ENCODE measurements around the gene GGN. TPM values are rescaled to one million over a fixed set of nuclear protein-coding genes. Genes with fewer than 3 reads are reported as not detected.
"Not testable (repeated sequence)": the region's sequence is repeated elsewhere in the genome, so short reads cannot be mapped to it uniquely, and the experiment has no call there.

The GGN gene
- polyA plus RNA-seq, 1 donor: 4.4 TPM

GRCh38 chr19:38412491-38412890 lies 24.7 kb upstream of the GGN start:
- Histone ChIP-seq H3K27me3 (ENCODE audit: control insufficient read depth, insufficient read depth, low read length) (no peaks in the 10 kb centered on the region), H3K4me3 (ENCODE audit: low read length) (no peak overlapping the region), H3K36me3 (ENCODE audit: control insufficient read depth, insufficient read depth, low read length) (peaks cover 2% of the 10 kb centered on the region), H3K9me3 (ENCODE audit: control insufficient read depth, low read depth, low read length) (no peaks in the 10 kb centered on the region), H3K27ac (ENCODE audit: low read length) (no peak overlapping the region), H3K4me1 (ENCODE audit: control insufficient read depth, insufficient read depth, low read length) (no peaks in the 10 kb centered on the region)
- DNase-seq: no peak
- no CpG with 5 or more reads among the region's 8 CpGs for WGBS (ENCODE audit: insufficient coverage, low lambda C conversion rate)

- 100% methylated on average over 1 of the region's 5 CpGs for WGBS (ENCODE audit: insufficient coverage, low lambda C conversion rate)
- H3K27me3 ChIP-seq (ENCODE audit: control insufficient read depth, insufficient read depth, low read length); H3K4me3 ChIP-seq (ENCODE audit: low read length); H3K9me3 ChIP-seq (ENCODE audit: control insufficient read depth, low read depth, low read length); H3K27ac ChIP-seq (ENCODE audit: low read length); DNase-seq; H3K36me3 ChIP-seq (ENCODE audit: control insufficient read depth, insufficient read depth, low read length); H3K4me1 ChIP-seq (ENCODE audit: control insufficient read depth, insufficient read depth, low read length): not testable (repeated sequence)
Measured at GRCh38 chr19:38411898-38412297, 24.1 kb upstream of the GGN start.

GRCh38 chr19:38411041-38411712 lies 23.3 kb upstream of the GGN start:
- H3K36me3 ChIP-seq (ENCODE audit: control insufficient read depth, insufficient read depth, low read length): peaks cover 11% of the 10 kb centered on the region
- no peak overlapping the region for H3K4me3 ChIP-seq (ENCODE audit: low read length)
- no peaks in the 10 kb centered on the region for H3K9me3 ChIP-seq (ENCODE audit: control insufficient read depth, low read depth, low read length)
- no peak for DNase-seq
- WGBS (ENCODE audit: insufficient coverage, low lambda C conversion rate): no CpG with 5 or more reads among the region's 13 CpGs
- no peaks in the 10 kb centered on the region for H3K4me1 ChIP-seq (ENCODE audit: control insufficient read depth, insufficient read depth, low read length)
- no peak overlapping the region for H3K27ac ChIP-seq (ENCODE audit: low read length)
- H3K27me3 ChIP-seq (ENCODE audit: control insufficient read depth, insufficient read depth, low read length): no peaks in the 10 kb centered on the region

- not testable (repeated sequence) for H3K4me1 ChIP-seq (ENCODE audit: control insufficient read depth, insufficient read depth, low read length); H3K4me3 ChIP-seq (ENCODE audit: low read length); H3K27me3 ChIP-seq (ENCODE audit: control insufficient read depth, insufficient read depth, low read length); H3K27ac ChIP-seq (ENCODE audit: low read length); H3K9me3 ChIP-seq (ENCODE audit: control insufficient read depth, low read depth, low read length); DNase-seq
- H3K36me3 ChIP-seq (ENCODE audit: control insufficient read depth, insufficient read depth, low read length): peaks cover 13% of the 10 kb centered on the region
- WGBS (ENCODE audit: insufficient coverage, low lambda C conversion rate): no CpG with 5 or more reads among the region's 6 CpGs
Measured at GRCh38 chr19:38410407-38410806, 22.6 kb upstream of the GGN start.

- 83% methylated on average over 2 of the region's 7 CpGs for WGBS (ENCODE audit: insufficient coverage, low lambda C conversion rate)
- Histone ChIP-seq H3K9me3 (ENCODE audit: control insufficient read depth, low read depth, low read length) (no peaks in the 10 kb centered on the region), H3K36me3 (ENCODE audit: control insufficient read depth, insufficient read depth, low read length) (peaks cover 20% of the 10 kb centered on the region), H3K4me3 (ENCODE audit: low read length) (no peak overlapping the region), H3K4me1 (ENCODE audit: control insufficient read depth, insufficient read depth, low read length) (no peaks in the 10 kb centered on the region), H3K27ac (ENCODE audit: low read length) (no peak overlapping the region), H3K27me3 (ENCODE audit: control insufficient read depth, insufficient read depth, low read length) (no peaks in the 10 kb centered on the region)
- DNase-seq: no peak
Measured at GRCh38 chr19:38409631-38410133, 21.8 kb upstream of the GGN start.

GRCh38 chr19:38405276-38405675 lies 17.4 kb upstream of the GGN start:
- H3K9me3 ChIP-seq (ENCODE audit: control insufficient read depth, low read depth, low read length): no peaks in the 10 kb centered on the region
- H3K27ac ChIP-seq (ENCODE audit: low read length): no peak overlapping the region
- peaks cover 20% of the 10 kb centered on the region for H3K36me3 ChIP-seq (ENCODE audit: control insufficient read depth, insufficient read depth, low read length)
- H3K4me3 ChIP-seq (ENCODE audit: low read length): no peak overlapping the region
- DNase-seq: no peak
- WGBS (ENCODE audit: insufficient coverage, low lambda C conversion rate): no CpG with 5 or more reads among the region's 8 CpGs
- no peaks in the 10 kb centered on the region for H3K27me3 ChIP-seq (ENCODE audit: control insufficient read depth, insufficient read depth, low read length)
- peaks cover 6% of the 10 kb centered on the region for H3K4me1 ChIP-seq (ENCODE audit: control insufficient read depth, insufficient read depth, low read length)

GRCh38 chr19:38404858-38405257 lies 17.0 kb upstream of the GGN start:
- no CpG with 5 or more reads among the region's 6 CpGs for WGBS (ENCODE audit: insufficient coverage, low lambda C conversion rate)
- Histone ChIP-seq H3K4me1 (ENCODE audit: control insufficient read depth, insufficient read depth, low read length) (peaks cover 6% of the 10 kb centered on the region), H3K36me3 (ENCODE audit: control insufficient read depth, insufficient read depth, low read length) (peaks cover 20% of the 10 kb centered on the region), H3K27ac (ENCODE audit: low read length) (no peak overlapping the region), H3K9me3 (ENCODE audit: control insufficient read depth, low read depth, low read length) (no peaks in the 10 kb centered on the region), H3K4me3 (ENCODE audit: low read length) (no peak overlapping the region), H3K27me3 (ENCODE audit: control insufficient read depth, insufficient read depth, low read length) (no peaks in the 10 kb centered on the region)
- no peak for DNase-seq

- no CpG with 5 or more reads among the region's 82 CpGs for WGBS (ENCODE audit: insufficient coverage, low lambda C conversion rate)
- H3K4me3 ChIP-seq (ENCODE audit: low read length): peak within 1 kb of the TSS; percentile 92
- peak within 1 kb of the TSS; percentile 74 for H3K27ac ChIP-seq (ENCODE audit: low read length)
- peaks cover 11% of the 10 kb centered on the region for H3K27me3 ChIP-seq (ENCODE audit: control insufficient read depth, insufficient read depth, low read length)
- H3K36me3 ChIP-seq (ENCODE audit: control insufficient read depth, insufficient read depth, low read length): peaks cover 18% of the 10 kb centered on the region
- DNase-seq: peak; percentile 97 to 98
- no peaks in the 10 kb centered on the region for H3K9me3 ChIP-seq (ENCODE audit: control insufficient read depth, low read depth, low read length)
- H3K4me1 ChIP-seq (ENCODE audit: control insufficient read depth, insufficient read depth, low read length): peaks cover 6% of the 10 kb centered on the region
Measured at GRCh38 chr19:38402967-38403674, 15.3 kb upstream of the GGN start, which contains the start of gene FAM98C. Gene FAM98C (plus strand): TSS chr19:38403093. CDS start chr19:38403154, 61 bp downstream.

GRCh38 chr19:38402623-38402966 lies 14.8 kb upstream of the GGN start:
- peak overlapping the region; percentile 47 for H3K4me3 ChIP-seq (ENCODE audit: low read length)

GRCh38 chr19:38401148-38401547 lies 13.3 kb upstream of the GGN start:
- Histone ChIP-seq H3K36me3 (ENCODE audit: control insufficient read depth, insufficient read depth, low read length) (peaks cover 10% of the 10 kb centered on the region), H3K9me3 (ENCODE audit: control insufficient read depth, low read depth, low read length) (no peaks in the 10 kb centered on the region), H3K27me3 (ENCODE audit: control insufficient read depth, insufficient read depth, low read length) (peaks cover 29% of the 10 kb centered on the region), H3K4me3 (ENCODE audit: low read length) (no peak overlapping the region), H3K4me1 (ENCODE audit: control insufficient read depth, insufficient read depth, low read length) (peaks cover 6% of the 10 kb centered on the region), H3K27ac (ENCODE audit: low read length) (no peak overlapping the region)
- DNase-seq: no peak
- no CpG with 5 or more reads among the region's 3 CpGs for WGBS (ENCODE audit: insufficient coverage, low lambda C conversion rate)

More at GRCh38 chr19:38402623-38402966, 14.8 kb upstream of the GGN start:
- no peaks in the 10 kb centered on the region for H3K9me3 ChIP-seq (ENCODE audit: control insufficient read depth, low read depth, low read length)
- DNase-seq: no peak
- H3K27me3 ChIP-seq (ENCODE audit: control insufficient read depth, insufficient read depth, low read length): peaks cover 15% of the 10 kb centered on the region
- H3K4me1 ChIP-seq (ENCODE audit: control insufficient read depth, insufficient read depth, low read length): peaks cover 6% of the 10 kb centered on the region
- no CpG with 5 or more reads among the region's 18 CpGs for WGBS (ENCODE audit: insufficient coverage, low lambda C conversion rate)
- peaks cover 18% of the 10 kb centered on the region for H3K36me3 ChIP-seq (ENCODE audit: control insufficient read depth, insufficient read depth, low read length)
- H3K27ac ChIP-seq (ENCODE audit: low read length): peak overlapping the region; percentile 54
